ENCODE measurements around the gene DMRTA2.

Gene DMRTA2

DNA sequence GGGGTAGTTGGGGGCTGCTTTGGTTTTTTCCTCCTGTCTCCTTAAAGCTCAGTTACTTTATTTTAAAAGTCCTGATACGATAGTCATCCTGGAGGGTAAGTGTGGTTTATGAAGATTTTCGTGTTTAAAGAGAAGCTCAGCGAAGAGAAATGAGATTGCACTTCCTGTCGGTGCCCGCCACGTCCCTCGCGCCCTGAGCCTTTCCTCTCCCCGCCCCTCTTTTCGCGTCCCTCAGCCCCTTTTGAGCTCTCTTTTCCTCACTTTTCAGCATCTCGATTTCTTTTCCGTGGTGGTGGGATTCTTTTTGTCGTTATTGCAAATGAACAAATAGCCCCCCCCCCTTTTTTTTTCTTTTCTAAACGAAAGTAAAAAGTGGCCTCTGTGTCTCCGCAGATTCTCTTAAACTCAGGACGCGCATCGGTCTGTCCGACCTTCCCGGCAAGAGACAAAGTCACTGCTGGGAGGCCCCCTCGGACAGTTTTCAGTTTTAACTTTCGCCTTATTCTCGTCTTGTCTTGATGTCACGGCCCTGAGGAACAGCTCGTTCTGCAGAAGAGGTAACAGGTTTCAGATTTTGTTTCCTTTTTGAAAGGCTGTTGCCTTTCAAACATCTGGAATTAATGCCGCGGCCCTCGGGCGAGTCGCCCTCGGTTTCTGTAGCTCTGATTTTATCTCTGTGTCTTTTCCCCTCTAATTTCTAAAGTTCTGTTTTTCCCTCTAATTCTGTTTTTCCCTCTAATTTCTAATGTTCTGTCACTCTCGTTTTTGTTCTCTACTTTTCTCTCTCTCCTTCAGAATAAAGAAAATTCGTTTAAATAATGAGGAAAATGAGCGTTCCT lies 1.0 kb upstream of the DMRTA2 start:
- DNase-seq (ENCODE audit: low read depth) = no peak
- TF ChIP-seq, protein P1, sequence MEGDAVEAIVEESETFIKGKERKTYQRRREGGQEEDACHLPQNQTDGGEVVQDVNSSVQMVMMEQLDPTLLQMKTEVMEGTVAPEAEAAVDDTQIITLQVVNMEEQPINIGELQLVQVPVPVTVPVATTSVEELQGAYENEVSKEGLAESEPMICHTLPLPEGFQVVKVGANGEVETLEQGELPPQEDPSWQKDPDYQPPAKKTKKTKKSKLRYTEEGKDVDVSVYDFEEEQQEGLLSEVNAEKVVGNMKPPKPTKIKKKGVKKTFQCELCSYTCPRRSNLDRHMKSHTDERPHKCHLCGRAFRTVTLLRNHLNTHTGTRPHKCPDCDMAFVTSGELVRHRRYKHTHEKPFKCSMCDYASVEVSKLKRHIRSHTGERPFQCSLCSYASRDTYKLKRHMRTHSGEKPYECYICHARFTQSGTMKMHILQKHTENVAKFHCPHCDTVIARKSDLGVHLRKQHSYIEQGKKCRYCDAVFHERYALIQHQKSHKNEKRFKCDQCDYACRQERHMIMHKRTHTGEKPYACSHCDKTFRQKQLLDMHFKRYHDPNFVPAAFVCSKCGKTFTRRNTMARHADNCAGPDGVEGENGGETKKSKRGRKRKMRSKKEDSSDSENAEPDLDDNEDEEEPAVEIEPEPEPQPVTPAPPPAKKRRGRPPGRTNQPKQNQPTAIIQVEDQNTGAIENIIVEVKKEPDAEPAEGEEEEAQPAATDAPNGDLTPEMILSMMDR (conservative IDR thresholded peaks at IDR 0.05; ENCODE audit: low read length) = no peak
- peak overlapping the region; percentile 47 for H3K4me3 ChIP-seq (ENCODE audit: low read length)

DNA sequence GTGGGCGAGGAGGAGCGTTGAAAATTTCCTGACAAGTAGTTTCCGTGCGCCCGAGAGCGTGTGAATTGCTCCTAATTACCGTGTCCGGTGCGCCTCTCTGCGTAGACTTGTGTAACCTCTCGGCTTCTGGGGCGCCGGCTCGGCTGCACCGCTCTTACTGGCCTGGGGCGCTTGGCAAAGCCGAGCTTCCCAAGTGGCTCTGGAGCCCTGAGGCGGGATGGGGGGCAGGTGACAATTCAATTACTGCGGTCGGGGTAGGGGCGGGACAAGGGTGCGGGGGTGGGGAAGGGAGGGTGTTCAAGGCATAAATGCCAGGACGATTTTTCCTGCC lies 392 bp upstream of the DMRTA2 start:
- TF ChIP-seq, protein P1 (conservative IDR thresholded peaks at IDR 0.05; ENCODE audit: low read length) = no peak
- peak overlapping the region; percentile 47; the same call in 1 of the 2 replicates for H3K4me3 ChIP-seq (ENCODE audit: low read length)
- no peak for DNase-seq (ENCODE audit: low read depth)

DNA sequence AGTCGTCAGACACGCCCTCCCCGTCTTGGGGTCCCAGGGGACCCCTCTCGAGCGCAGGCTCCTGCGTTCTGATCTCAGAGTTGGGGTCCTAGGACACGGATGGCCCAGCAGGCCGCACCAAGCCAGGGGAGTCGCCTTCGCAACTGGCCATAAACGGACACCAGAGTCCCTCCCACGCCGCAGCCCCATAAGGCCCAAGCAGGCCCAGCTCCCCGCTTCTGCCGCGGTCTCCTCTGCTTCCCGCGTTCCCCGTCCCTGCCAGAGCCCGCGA lies 633 bp downstream of the DMRTA2 start:
- no peak for DNase-seq (ENCODE audit: low read depth)
- no peak overlapping the region for H3K4me3 ChIP-seq (ENCODE audit: low read length)
- TF ChIP-seq, protein P1 (conservative IDR thresholded peaks at IDR 0.05; ENCODE audit: low read length) = no peak

DNA sequence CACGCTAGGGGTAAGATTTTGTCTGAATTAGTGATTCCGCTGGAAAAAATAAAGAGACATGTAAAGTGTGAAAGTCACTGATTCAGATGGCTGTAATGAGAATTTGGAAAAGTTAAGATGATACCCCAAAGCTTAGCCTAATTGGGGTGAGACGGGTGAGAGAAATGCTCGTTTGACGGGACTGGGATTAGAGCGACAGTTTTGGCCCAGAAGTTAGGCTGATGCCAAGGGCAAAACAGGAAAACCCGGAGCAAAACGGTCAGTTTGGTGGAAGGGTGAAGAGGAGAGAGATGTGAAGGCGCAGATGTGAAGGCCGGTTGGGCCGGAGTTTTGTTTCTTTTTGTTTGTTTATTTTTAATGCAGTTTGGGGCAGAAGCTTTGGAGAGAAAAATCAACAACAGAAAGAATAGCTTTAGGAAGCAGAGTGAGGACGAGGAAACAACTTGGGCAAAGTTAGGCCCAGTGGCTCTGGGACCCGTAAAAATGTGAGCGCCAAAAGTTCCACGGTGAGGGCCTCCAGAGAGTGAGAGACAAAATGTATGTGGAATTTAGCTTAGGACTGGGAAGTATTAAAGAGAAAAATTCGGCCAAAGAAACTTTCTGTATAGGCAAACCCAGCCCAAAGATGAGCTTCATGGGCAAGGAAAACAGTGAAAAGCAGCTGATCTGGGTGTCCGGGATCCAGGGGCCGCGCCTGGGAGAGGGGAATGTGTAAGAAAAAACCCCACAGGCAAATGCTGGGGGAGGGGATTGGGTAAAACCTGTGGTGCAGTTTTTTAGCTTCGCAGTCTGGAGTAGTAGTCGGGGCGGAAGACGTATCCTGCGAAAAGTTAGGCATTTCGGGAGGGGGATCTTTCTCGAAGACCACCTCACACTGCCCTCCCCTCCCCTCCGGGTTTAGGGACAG lies 1.2 kb downstream of the DMRTA2 start:
- no peak overlapping the region for H3K4me3 ChIP-seq (ENCODE audit: low read length)
- DNase-seq (ENCODE audit: low read depth) = no peak
- TF ChIP-seq, protein P1 (conservative IDR thresholded peaks at IDR 0.05; ENCODE audit: low read length) = no peak

DNA sequence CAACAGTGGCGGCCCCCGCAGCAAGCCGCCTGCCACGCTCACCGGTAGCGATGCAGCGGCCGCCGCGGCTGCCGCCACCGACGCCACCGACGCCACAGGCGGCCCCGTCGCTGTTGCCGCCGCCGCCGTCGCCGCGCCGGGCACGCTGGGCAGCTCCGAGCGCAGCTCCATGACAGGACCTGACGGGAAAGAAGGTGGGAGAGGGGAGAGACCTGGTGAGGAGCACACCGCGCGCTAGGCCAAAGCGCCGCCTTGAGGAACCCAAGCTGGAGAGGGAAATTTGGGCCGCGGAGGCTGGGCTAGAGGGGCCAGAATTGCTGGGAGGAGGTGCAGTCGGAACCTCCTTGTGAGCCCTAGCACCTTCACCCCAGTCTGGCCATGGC lies 1.9 kb downstream of the DMRTA2 start:
- TF ChIP-seq, protein P1 (conservative IDR thresholded peaks at IDR 0.05; ENCODE audit: low read length) = no peak
- no peak overlapping the region for H3K4me3 ChIP-seq (ENCODE audit: low read length)
- DNase-seq (ENCODE audit: low read depth) = no peak

DNA sequence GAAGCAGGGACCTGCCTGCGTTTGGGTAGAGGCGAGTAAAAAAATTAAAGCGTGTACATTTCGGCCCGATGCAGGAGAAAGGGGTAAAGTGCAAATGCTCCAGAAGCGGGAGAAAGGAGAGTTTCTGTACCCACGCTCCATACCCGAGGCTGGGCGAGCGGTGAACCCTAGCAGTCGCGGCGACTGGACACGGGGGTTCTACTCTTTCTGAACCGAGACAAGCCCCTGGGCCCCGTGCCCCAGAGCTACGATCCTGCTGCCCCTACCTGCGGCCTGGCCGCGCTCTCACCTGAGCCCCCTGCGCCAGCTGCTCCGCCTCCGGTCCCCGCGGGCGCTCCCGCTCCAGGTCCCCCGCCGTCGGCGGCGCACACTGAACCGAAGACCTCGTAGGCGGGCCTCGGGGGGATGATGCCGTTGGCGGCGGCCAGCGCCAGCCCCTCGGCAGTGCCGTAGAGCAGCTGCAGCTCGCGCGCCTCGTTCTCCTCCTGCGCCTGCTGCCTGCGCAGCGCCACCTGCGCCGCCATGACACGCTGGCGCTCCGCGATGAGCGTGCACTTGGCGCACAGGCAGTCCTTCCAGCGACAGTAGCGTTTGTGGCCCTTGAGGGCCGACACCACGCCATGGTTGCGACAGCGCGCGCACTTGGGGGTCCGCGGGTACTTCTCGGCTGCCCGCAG lies 2.4 kb downstream of the DMRTA2 start:
- TF ChIP-seq, protein P1 (conservative IDR thresholded peaks at IDR 0.05; ENCODE audit: low read length) = no peak
- no peak for DNase-seq (ENCODE audit: low read depth)
- no peak overlapping the region for H3K4me3 ChIP-seq (ENCODE audit: low read length)

All from AG10803 (cell line).